Activated T-helper 17 cell treated with anti-CD3 and anti-CD28 coated beads, Interleukin-2, amount 50 U/mL, for 72 hours (primary cell): ENCODE measurements around the gene OR2K2. TPM values are rescaled to one million over a fixed set of nuclear protein-coding genes. Genes with fewer than 3 reads are reported as not detected.
"Not testable (repeated sequence)": the region's sequence is repeated elsewhere in the genome, so short reads cannot be mapped to it uniquely, and the experiment has no call there.

Source experiments
- ATAC-seq: fragments of 150-1000 bp; cut with Tn5 transposase; replicated peaks from 2 replicates; pipeline ENCODE4 v1.10.0; 2021; ENCODE audit warnings: mild to moderate bottlenecking, moderate library complexity
- H3K27ac Mint-ChIP-seq: one replicate; pipeline ENCODE4 v1.8.0; 2022; ENCODE audit warnings: mixed read lengths
- H3K27me3 Mint-ChIP-seq: one replicate; pipeline ENCODE4 v1.8.0; 2022; ENCODE audit warnings: mixed read lengths
- H3K36me3 Mint-ChIP-seq: one replicate; pipeline ENCODE4 v1.8.0; 2022; ENCODE audit warnings: low read depth, mild to moderate bottlenecking, mixed read lengths
- H3K4me1 Mint-ChIP-seq: one replicate; pipeline ENCODE4 v1.8.0; 2022; ENCODE audit warnings: mixed read lengths
- H3K4me3 Mint-ChIP-seq: one replicate; pipeline ENCODE4 v1.8.0; 2022; ENCODE audit warnings: mild to moderate bottlenecking, mixed read lengths
- H3K9me3 Mint-ChIP-seq: one replicate; pipeline ENCODE4 v1.8.0; 2022; ENCODE audit warnings: mixed read lengths
- total RNA-seq, 2 donors: library from RNA; stranded (reverse); gene quantifications; one replicate each; pipeline ENCODE4 v1.2.3, GENCODE V29; 2022

The OR2K2 gene
- total RNA-seq, 2 donors from 2014 or later, result not detected

DNA sequence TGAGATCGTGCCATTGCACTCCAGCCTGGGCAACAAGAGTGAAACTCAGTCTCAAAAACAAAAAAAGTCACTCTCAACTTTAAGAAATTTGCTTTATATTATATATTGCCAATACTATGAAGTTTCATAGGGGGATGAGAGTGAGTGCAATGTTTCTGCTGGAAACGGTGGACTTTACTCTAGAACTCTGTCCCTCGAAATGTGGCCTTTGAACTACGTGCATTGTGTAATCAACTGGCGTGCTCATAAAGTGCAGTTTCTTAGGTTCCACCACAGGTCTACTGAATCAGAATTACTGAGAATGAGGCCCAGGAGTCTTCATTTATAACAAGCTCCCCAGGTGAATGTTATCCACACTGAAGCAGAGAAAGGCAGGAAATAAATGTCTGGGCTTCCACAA, 24.1 kb downstream of the OR2K2 start:
- Mint-ChIP-seq H3K36me3 (no peaks in the 10 kb centered on the region), H3K4me1 (no peaks in the 10 kb centered on the region), H3K4me3 (no peak overlapping the region), H3K27ac (no peak overlapping the region), H3K27me3 (no peaks in the 10 kb centered on the region), H3K9me3 (no peaks in the 10 kb centered on the region)
- ATAC-seq, result no peak

DNA sequence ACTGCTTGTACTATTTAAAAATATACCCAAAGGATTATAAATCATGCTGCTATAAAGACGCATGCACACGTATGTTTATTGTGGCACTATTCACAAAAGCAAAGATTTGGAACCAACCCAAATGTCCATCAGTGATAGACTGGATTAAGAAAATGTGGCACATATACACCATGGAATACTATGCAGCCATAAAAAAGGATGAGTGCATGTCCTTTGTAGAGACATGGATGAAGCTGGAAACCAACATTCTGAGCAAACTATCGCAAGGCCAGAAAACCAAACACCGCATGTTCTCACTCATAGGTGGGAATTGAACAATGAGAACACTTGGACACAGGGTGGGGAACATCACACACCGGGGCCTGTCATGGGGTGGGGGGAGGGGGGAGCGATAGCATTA, 26.0 kb downstream of the OR2K2 start:
- H3K27ac Mint-ChIP-seq, H3K4me1 Mint-ChIP-seq, H3K27me3 Mint-ChIP-seq, H3K4me3 Mint-ChIP-seq, H3K36me3 Mint-ChIP-seq, ATAC-seq, H3K9me3 Mint-ChIP-seq: not testable (repeated sequence)

DNA sequence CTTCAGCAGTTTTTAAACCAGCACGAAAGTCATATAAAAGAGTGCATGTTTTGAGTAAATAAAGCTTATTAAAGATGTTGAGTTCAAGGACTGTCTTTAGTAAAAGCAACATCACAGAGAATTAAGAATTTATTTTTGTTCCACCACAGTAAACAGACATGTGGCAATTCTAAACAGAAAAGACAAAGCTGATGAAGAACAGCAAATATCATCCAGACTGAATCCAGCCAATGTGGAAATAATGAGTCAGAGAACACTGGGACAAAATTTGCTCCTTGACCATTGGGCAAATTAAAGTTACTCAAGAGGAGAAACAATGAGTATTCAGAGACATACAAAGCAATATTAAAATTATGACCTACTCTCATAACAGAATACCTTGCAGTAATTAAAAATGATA, 28.8 kb downstream of the OR2K2 start:
- Mint-ChIP-seq H3K9me3 (peaks cover 3% of the 10 kb centered on the region), H3K27me3 (peaks cover 4% of the 10 kb centered on the region), H3K36me3 (no peaks in the 10 kb centered on the region), H3K4me3 (no peak overlapping the region), H3K4me1 (no peaks in the 10 kb centered on the region), H3K27ac (no peak overlapping the region)
- ATAC-seq, result no peak

DNA sequence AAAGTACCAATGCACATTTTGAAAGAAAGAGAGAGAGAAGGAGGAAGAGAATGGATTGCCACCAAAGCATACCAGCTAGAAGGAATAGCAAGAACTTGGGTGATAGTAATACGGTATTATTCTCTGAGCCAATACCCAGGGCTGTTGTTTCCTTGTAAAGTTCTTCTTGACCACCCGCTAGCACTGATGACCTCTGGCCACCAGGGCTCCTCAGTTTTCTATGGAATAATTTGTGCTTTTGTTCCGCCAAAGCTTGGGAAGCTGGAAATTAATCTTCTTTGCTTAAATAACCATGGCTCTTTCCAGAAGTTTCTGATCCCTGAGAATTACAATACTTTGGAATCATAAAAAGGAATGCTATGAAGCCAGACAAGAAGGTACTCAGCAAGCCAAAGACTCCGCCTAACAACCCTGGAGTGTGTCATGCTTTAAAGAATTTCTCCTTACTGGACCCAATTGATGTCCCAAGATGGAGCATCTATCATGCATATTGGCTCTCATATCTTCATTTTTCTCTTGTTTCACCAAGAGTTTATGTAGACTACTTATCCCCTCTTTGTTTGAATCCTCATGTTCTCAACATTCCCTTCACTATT, 29.8 kb downstream of the OR2K2 start:
- no peaks in the 10 kb centered on the region for H3K4me1 Mint-ChIP-seq
- no peak overlapping the region for H3K27ac Mint-ChIP-seq
- H3K36me3 Mint-ChIP-seq, result no peaks in the 10 kb centered on the region
- H3K27me3 Mint-ChIP-seq, result peaks cover 4% of the 10 kb centered on the region
- no peak overlapping the region for H3K4me3 Mint-ChIP-seq
- H3K9me3 Mint-ChIP-seq, result peaks cover 3% of the 10 kb centered on the region
- no peak for ATAC-seq

DNA sequence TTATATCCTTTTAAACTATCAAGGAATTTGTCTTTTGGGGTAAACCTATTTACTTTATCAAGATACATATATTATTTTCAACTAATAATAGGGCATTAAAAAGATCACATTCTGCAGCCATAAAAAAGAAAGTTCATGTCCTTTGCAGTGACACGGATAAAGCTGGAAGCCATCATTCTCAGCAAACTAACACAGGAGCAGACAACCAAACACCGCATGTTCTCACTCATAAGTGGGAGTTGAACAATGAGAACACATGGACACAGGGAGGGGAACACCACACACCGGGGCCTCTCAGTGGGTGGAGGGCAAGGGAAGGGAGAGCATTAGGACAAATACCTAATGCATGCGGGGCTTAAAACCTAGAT, 30.4 kb downstream of the OR2K2 start:
- not testable (repeated sequence) for H3K4me3 Mint-ChIP-seq, H3K27me3 Mint-ChIP-seq, H3K36me3 Mint-ChIP-seq, H3K9me3 Mint-ChIP-seq, H3K4me1 Mint-ChIP-seq, ATAC-seq, H3K27ac Mint-ChIP-seq

DNA sequence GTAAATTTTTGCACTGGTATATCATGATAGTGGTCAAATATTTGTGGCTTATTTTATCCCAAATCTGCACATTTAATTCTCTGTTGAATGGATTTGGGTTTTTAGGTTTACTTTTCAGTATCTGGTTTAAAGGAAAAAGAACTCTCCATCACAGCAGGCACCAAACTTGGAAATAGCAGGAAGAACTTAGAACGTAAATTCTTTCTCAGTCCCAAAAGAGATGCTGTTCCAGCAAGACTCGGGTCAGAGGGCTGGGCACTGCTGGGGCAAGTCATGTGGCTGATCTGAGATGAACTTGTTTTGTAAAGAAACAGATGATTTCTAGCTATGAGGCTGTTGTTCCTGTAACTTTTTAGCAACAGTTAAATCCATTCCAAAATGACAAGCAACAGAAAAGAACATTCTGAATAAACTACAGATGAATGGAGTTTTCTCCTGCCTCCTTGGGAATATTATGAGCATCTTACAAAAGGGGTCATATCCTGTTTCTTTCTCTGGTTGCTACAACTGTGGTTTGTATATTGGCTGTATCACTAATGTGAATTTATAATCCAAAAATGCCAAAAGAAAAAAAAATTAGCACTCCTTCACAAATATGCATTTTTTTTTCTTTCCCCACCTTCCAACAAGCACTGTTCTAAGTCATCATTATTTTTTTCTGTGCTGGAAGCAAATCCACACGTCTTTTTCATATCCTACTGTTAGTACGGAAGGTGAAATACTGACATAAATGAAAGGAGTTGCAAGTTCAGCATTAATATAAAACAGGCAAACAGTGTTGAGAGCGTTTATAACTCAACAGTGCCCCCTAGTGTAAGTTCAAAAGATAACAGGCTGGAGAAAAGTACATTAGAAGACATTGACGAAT, 31.1 kb downstream of the OR2K2 start:
- no peak overlapping the region for H3K4me3 Mint-ChIP-seq
- peaks cover 3% of the 10 kb centered on the region for H3K9me3 Mint-ChIP-seq
- no peaks in the 10 kb centered on the region for H3K36me3 Mint-ChIP-seq
- H3K4me1 Mint-ChIP-seq, result no peaks in the 10 kb centered on the region
- H3K27ac Mint-ChIP-seq, result no peak overlapping the region
- H3K27me3 Mint-ChIP-seq, result peaks cover 4% of the 10 kb centered on the region
- ATAC-seq, result no peak

DNA sequence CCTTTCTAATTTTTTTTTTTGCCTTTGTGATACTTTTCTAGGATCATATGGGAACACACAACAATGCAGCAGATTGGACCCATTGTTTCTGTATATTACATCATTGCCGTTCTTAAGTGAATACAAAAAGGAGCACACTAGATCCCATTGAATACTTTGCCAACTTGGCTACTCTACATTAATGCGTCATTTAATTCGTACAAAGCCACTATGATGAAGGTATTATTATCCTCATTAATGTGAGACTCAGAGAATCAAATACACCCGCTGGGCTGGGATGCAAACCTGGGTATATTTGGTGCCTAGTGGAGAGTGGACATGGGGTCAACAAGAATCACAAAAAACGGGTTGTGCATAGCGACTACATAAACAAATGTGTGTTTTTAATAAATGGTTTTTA, 31.9 kb downstream of the OR2K2 start:
- H3K4me3 Mint-ChIP-seq, result no peak overlapping the region
- H3K36me3 Mint-ChIP-seq, result no peaks in the 10 kb centered on the region
- peaks cover 4% of the 10 kb centered on the region for H3K27me3 Mint-ChIP-seq
- peaks cover 3% of the 10 kb centered on the region for H3K9me3 Mint-ChIP-seq
- H3K4me1 Mint-ChIP-seq, result no peaks in the 10 kb centered on the region
- no peak for ATAC-seq
- no peak overlapping the region for H3K27ac Mint-ChIP-seq

DNA sequence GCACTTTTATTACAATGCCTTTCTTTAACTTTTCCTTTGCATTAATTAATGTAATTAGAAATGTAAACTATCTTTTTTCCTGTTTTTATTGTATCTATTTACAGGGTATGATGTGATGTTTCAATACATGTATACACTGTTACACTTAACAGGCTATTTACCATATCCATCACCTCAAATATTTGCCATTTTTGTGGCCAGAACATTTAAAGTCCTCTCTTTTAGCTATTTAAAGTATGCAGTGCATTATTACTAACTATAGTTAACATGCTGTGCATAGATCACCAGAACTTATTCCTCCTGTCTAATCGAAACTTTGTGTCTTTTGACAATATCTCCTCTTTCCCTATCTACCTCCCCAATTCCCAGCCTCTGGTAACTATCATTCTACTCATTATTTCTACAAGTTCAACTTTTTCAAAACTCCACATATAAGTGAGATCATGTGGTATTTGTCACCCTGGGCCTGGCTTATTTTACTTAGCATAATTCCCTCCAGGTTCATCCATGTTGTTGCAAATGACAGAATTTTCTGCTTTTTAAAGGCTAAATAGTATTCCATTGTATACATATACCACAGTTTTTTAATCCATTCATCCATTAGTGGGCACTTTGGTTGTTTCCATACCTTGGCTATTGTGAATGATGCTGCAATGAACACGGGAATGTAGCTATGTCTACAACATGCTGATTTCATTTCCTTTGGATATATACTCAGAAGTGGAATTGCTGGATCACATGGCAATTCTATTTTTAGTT, 32.8 kb downstream of the OR2K2 start:
- Mint-ChIP-seq H3K36me3 (no peaks in the 10 kb centered on the region), H3K27me3 (peaks cover 4% of the 10 kb centered on the region), H3K9me3 (peaks cover 3% of the 10 kb centered on the region), H3K4me1 (no peaks in the 10 kb centered on the region), H3K4me3 (no peak overlapping the region), H3K27ac (no peak overlapping the region)
- ATAC-seq, result no peak

DNA sequence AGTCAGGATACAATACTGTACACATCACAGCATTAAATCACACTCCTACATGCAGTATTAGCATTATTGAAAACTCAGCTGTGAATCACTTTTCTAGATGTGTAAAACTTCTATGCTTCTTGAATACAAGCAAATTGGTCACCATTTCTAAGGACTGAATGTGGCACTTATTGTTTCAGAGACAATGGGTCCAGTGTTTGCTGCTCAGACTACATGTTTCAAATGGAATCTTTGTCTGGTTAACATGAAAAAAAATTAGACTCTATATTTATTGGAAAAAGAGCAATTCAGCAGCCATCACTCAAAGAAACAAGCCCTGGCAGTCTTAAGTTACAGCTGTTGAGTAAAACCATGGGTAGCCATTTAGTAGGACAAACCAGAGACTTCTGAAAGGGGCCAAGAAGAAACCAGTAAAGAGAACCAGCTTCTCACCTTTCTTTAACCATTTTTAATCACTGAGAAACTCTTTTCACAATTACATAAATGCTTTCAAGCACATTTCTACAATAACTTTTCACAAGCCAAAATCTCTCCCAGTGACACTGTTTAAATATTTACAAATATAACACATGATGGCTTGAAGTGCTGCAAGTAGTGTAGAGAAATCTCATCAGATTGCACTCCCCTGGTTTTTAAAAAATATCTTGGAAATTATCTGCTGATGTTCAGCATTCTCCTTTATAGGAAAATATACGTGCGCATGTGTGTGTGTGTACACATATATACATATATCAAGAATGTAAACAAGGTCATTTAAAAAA, 35.2 kb downstream of the OR2K2 start:
- H3K4me1 Mint-ChIP-seq, result no peaks in the 10 kb centered on the region
- no peak overlapping the region for H3K4me3 Mint-ChIP-seq
- H3K27ac Mint-ChIP-seq, result no peak overlapping the region
- ATAC-seq, result no peak
- no peaks in the 10 kb centered on the region for H3K36me3 Mint-ChIP-seq
- H3K9me3 Mint-ChIP-seq, result peaks cover 3% of the 10 kb centered on the region
- peaks cover 10% of the 10 kb centered on the region for H3K27me3 Mint-ChIP-seq

DNA sequence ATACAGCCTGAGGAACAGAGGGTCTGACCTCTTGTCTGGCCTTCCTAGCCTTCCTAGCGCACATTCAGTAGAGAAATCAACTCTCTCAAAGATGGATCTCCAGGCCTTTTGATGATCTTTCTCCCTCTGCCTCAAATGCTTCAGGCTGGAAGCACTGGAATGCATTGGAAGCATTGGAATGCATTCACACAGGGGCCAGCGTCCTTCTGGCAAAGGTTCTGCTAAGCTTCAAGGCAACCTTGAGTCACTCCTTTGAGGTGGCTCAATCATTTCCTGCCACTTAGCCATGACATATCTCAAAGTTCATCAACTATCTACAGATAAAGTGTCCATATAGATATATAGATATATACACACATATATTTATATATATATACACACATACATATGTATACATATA, 42.9 kb downstream of the OR2K2 start:
- H3K4me1 Mint-ChIP-seq, result no peaks in the 10 kb centered on the region

DNA sequence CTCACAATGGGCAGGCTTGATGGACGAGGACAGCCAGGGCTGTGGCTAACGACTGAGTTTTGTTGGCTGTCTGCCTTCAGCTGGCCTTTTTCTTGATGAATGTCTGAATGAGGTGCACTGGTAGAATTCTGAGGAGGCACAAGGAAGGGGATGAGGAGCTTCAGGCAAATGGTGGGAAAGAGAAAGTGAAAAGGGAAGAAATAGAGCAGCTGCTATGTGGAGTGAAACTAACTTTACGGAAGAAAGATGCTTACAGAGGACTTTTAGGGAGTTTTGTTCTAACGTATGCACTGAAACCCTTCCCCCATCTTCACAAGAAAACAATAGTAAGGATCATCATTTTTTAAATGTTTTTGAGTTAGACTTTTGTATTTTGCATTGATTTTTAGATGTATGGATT, 45.3 kb downstream of the OR2K2 start:
- no peak for ATAC-seq
- H3K9me3 Mint-ChIP-seq, result no peaks in the 10 kb centered on the region
- no peak overlapping the region for H3K4me3 Mint-ChIP-seq
- no peak overlapping the region for H3K27ac Mint-ChIP-seq
- peaks cover 39% of the 10 kb centered on the region for H3K27me3 Mint-ChIP-seq
- H3K36me3 Mint-ChIP-seq, result no peaks in the 10 kb centered on the region
- no peaks in the 10 kb centered on the region for H3K4me1 Mint-ChIP-seq

More for the DNA sequence above, 42.9 kb downstream of the OR2K2 start:
- Mint-ChIP-seq H3K4me3 (no peak overlapping the region), H3K36me3 (no peaks in the 10 kb centered on the region), H3K27me3 (peaks cover 29% of the 10 kb centered on the region), H3K27ac (no peak overlapping the region), H3K9me3 (no peaks in the 10 kb centered on the region)
- ATAC-seq, result no peak

DNA sequence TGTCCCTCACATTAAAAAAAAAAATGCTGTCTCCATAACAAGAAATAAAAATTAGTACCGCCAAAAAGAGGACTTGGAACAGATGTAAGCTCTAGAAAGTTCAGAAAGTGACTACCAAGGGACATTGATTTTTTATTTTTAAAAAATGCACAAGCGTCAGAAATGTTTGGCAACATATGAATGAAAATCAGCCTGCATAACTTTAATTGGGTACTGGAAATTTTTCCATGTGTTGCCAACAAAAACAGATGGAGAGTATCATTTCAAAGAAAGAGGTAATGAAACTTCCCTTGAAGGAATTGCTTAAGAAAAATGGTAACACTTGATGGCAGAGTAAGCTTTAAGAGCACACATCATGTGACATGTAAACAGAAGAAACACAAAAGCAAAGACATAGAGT, 47.2 kb downstream of the OR2K2 start:
- H3K9me3 Mint-ChIP-seq, result no peaks in the 10 kb centered on the region
- no peak overlapping the region for H3K27ac Mint-ChIP-seq
- ATAC-seq, result no peak

DNA sequence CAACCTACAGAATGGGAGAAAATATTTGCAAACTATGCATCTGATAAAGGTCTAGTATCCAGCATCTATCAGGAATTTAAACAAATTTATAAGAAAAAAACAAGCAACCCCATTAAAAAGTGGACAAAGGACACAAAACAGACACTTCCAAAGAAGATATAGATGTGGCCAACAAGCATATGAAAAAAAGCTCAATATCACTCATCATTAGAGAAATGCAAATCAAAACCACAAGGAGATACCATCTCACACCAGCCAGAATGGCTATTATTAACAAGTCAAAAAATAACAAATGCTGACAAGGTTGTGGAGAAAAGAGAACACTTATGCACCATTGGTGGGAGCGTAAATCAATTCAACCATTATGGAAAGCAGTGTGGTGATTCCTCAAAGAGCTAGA, 49.2 kb downstream of the OR2K2 start:
- H3K4me1 Mint-ChIP-seq, ATAC-seq, H3K36me3 Mint-ChIP-seq, H3K4me3 Mint-ChIP-seq, H3K9me3 Mint-ChIP-seq, H3K27ac Mint-ChIP-seq: not testable (repeated sequence)
- H3K27me3 Mint-ChIP-seq, result peaks cover 43% of the 10 kb centered on the region

More for the DNA sequence above, 47.2 kb downstream of the OR2K2 start:
- peaks cover 37% of the 10 kb centered on the region for H3K27me3 Mint-ChIP-seq
- no peaks in the 10 kb centered on the region for H3K4me1 Mint-ChIP-seq
- no peak overlapping the region for H3K4me3 Mint-ChIP-seq
- H3K36me3 Mint-ChIP-seq, result no peaks in the 10 kb centered on the region
